HCT116 (cell line): ENCODE measurements around the gene OGG1. TPM values are rescaled to one million over a fixed set of nuclear protein-coding genes. Genes with fewer than 3 reads are reported as not detected.

ENCODE experiments used
- ATAC-seq: fragments of 200-7000 bp; cut with Tn5 transposase; 2 replicates; pipeline ENCODE4 v1.9.1; 2020; ENCODE audit warnings: mild to moderate bottlenecking, moderate library complexity
- BruUV-seq: library from RNA; stranded (reverse); fragments of 400-500 nt; replicated peaks from 2 replicates; lab custom pipeline; 2021; lab: Mats Ljungman, UMichigan
- CTCF ChIA-PET: fragments of 300-600 bp; sonication (Branson Sonifier 250); formaldehyde crosslinking; loops from one replicate; lab custom pipeline; 2021; ENCODE audit warnings: antibody characterized with exemption; lab: Charles Lee
- POLR2A ChIA-PET: fragments of 300-600, 350-600 bp; sonication (Branson Sonifier 250); formaldehyde crosslinking; loops from one replicate; lab custom pipeline; 2021; ENCODE audit warnings: antibody characterized with exemption; lab: Charles Lee
- RAD21 ChIA-PET, 2 experiments: fragments of 300-600 bp; sonication (Branson Sonifier 250); formaldehyde crosslinking; loops; one replicate each; lab custom pipeline; 2023; ENCODE audit warnings: low total read pairs in 2 of 2; ENCODE audit not compliant: uncharacterized antibody in 2 of 2, unreplicated experiment in 2 of 2, low non-redundant PET in 1 of 2; lab: Charles Lee
- DNase-seq: peaks from one replicate; pipeline ENCODE4 v3.0.0-alpha.2; 2010; ENCODE audit warnings: low read depth, low spot score
- H2AFZ ChIP-seq: fragments of 200-600 bp; shearing (Covaris generic), sonication (generic); 2 replicates; pipeline ENCODE4 v1.6.1; 2017; ENCODE audit warnings: low read depth, mixed run types, mixed read lengths, antibody characterized with exemption, low read length; ENCODE audit not compliant: poor library complexity, severe bottlenecking
- H3K27ac ChIP-seq: 2 replicates; pipeline ENCODE4 v1.5.1; 2012; ENCODE audit warnings: low read depth, low read length
- H3K27me3 ChIP-seq: fragments of 200-600 bp; sonication (generic); 2 replicates; pipeline ENCODE4 v1.6.1; 2016; ENCODE audit warnings: mixed run types, low read length, mixed read lengths; ENCODE audit not compliant: insufficient read depth
- H3K36me3 ChIP-seq, 2 experiments: fragments of 200-500 bp in 1 of 2; fragments of 200-600 bp in 1 of 2; sonication (Bioruptor generic) in 1 of 2; sonication (generic) in 1 of 2; 2 replicates each; pipeline versions ENCODE4 v1.5.1 to v1.6.1; 2014 to 2016; ENCODE audit warnings: low read length in 2 of 2, inconsistent platforms in 1 of 2, mixed read lengths in 1 of 2, mixed run types in 1 of 2; ENCODE audit not compliant: insufficient read depth in 2 of 2, control insufficient read depth in 1 of 2
- H3K4me1 ChIP-seq, 2 experiments: fragments of 200-600 bp in 1 of 2; sonication (generic) in 1 of 2; 2 replicates each; pipeline versions ENCODE4 v1.5.1 to v1.6.1; 2012 to 2017; ENCODE audit warnings: low read length in 2 of 2, inconsistent platforms in 1 of 2, mild to moderate bottlenecking in 1 of 2, mixed read lengths in 1 of 2, mixed run types in 1 of 2, moderate library complexity in 1 of 2; ENCODE audit not compliant: insufficient read depth in 2 of 2, control insufficient read depth in 1 of 2
- H3K4me2 ChIP-seq: fragments of 200-600 bp; sonication (generic); 2 replicates; pipeline ENCODE4 v1.6.1; 2017; ENCODE audit warnings: mixed run types, low read length, mixed read lengths
- H3K4me3 ChIP-seq, 2 experiments: fragments of 200-600 bp in 1 of 2; sonication (generic) in 1 of 2; replicated peaks in 1 of 2; 2 replicates each; pipeline ENCODE4 v1.5.1; 2011 to 2016; ENCODE audit warnings: low read length in 2 of 2, control low read depth in 1 of 2, low read depth in 1 of 2, mild to moderate bottlenecking in 1 of 2, mixed read lengths in 1 of 2, mixed run types in 1 of 2
- H3K79me2 ChIP-seq: fragments of 200-600 bp; sonication (generic); 2 replicates; pipeline ENCODE4 v1.6.1; 2017; ENCODE audit warnings: mild to moderate bottlenecking, mixed run types, low read length, moderate library complexity, mixed read lengths; ENCODE audit not compliant: insufficient read depth
- H3K9ac ChIP-seq: fragments of 200-600 bp; sonication (generic); 2 replicates; pipeline ENCODE4 v1.6.1; 2016; ENCODE audit warnings: low read length, mixed read lengths
- H3K9me2 ChIP-seq: fragments of 200-600 bp; sonication (generic), shearing (Covaris generic); 2 replicates; pipeline ENCODE4 v1.6.1; 2017; ENCODE audit warnings: mixed run types, mild to moderate bottlenecking, moderate library complexity; ENCODE audit not compliant: insufficient read depth
- H3K9me3 ChIP-seq, 2 experiments: fragments of 200-500 bp in 1 of 2; fragments of 200-600 bp in 1 of 2; sonication (Bioruptor generic) in 1 of 2; sonication (generic) in 1 of 2; 2 replicates each; pipeline ENCODE4 v1.6.1; 2014 to 2017; ENCODE audit warnings: low read length in 2 of 2, mixed read lengths in 2 of 2, inconsistent platforms in 1 of 2, low read depth in 1 of 2, mild to moderate bottlenecking in 1 of 2, mixed run types in 1 of 2, moderate library complexity in 1 of 2; ENCODE audit not compliant: control insufficient read depth in 1 of 2, insufficient read depth in 1 of 2
- H4K20me1 ChIP-seq: fragments of 200-600 bp; sonication (generic), shearing (Covaris generic); 2 replicates; pipeline ENCODE4 v1.6.1; 2017; ENCODE audit warnings: mixed run types, mild to moderate bottlenecking, moderate library complexity; ENCODE audit not compliant: insufficient read depth
- ATF3 ChIP-seq: IDR thresholded peaks from 2 replicates; pipeline ENCODE4 v1.6.1; 2012
- CBX3 ChIP-seq: IDR thresholded peaks from 2 replicates; pipeline ENCODE4 v1.6.1; 2012; ENCODE audit warnings: low read depth
- CEBPB ChIP-seq: IDR thresholded peaks from 2 replicates; pipeline ENCODE4 v1.6.1; 2012; ENCODE audit warnings: low read depth
- CTCF ChIP-seq, 3 experiments: fragments of 200-600 bp in 1 of 3; sonication (generic) in 1 of 3; IDR thresholded peaks in 2 of 3; conservative IDR thresholded peaks in 1 of 3; 2 replicates each; pipeline ENCODE4 v1.5.1; 2012 to 2017; ENCODE audit warnings: low read depth in 2 of 3, low read length in 2 of 3, antibody characterized with exemption in 1 of 3, borderline replicate concordance in 1 of 3, control low read depth in 1 of 3, mild to moderate bottlenecking in 1 of 3, mixed read lengths in 1 of 3, mixed run types in 1 of 3, moderate library complexity in 1 of 3; ENCODE audit not compliant: insufficient read depth in 1 of 3
- EGR1 ChIP-seq: IDR thresholded peaks from 2 replicates; pipeline ENCODE4 v1.6.1; 2012; ENCODE audit warnings: low read depth
- ELF1 ChIP-seq: IDR thresholded peaks from 2 replicates; pipeline ENCODE4 v1.6.1; 2012; ENCODE audit warnings: low read depth, borderline replicate concordance
- EZH2 ChIP-seq: fragments of 200-600 bp; sonication (generic); IDR thresholded peaks from 2 replicates; pipeline ENCODE4 v1.6.1; 2017; ENCODE audit warnings: antibody characterized with exemption, mixed run types
- EZH2phosphoT487 ChIP-seq: fragments of 200-600 bp; IDR thresholded peaks from 2 replicates; pipeline ENCODE4 v1.6.1; 2018; ENCODE audit warnings: antibody characterized with exemption, borderline replicate concordance
- JUND ChIP-seq: IDR thresholded peaks from 2 replicates; pipeline ENCODE4 v1.6.1; 2012
- MAX ChIP-seq: IDR thresholded peaks from 2 replicates; pipeline ENCODE4 v1.6.1; 2012
- POLR2A ChIP-seq: IDR thresholded peaks from 2 replicates; pipeline ENCODE4 v1.7.0; 2011; ENCODE audit warnings: borderline replicate concordance; ENCODE audit not compliant: insufficient read depth, insufficient read length; ENCODE audit errors: extremely low read depth
- POLR2AphosphoS5 ChIP-seq: IDR thresholded peaks from 2 replicates; pipeline ENCODE4 v1.6.1; 2011; ENCODE audit warnings: mild to moderate bottlenecking, low read depth, low read length, moderate library complexity
- SIN3A ChIP-seq: IDR thresholded peaks from 2 replicates; pipeline ENCODE4 v1.6.1; 2012; ENCODE audit warnings: low read depth
- SRF ChIP-seq: IDR thresholded peaks from 2 replicates; pipeline ENCODE4 v1.6.1; 2012; ENCODE audit warnings: low read depth
- TCF7L2 ChIP-seq: IDR thresholded peaks from 2 replicates; pipeline ENCODE4 v1.7.0; 2011; ENCODE audit warnings: borderline replicate concordance, inconsistent platforms; ENCODE audit not compliant: insufficient read depth, insufficient read length; ENCODE audit errors: extremely low read depth
- YY1 ChIP-seq: IDR thresholded peaks from 2 replicates; pipeline ENCODE4 v1.6.1; 2011; ENCODE audit warnings: low read length, low read depth, moderate library complexity, mild to moderate bottlenecking; ENCODE audit not compliant: insufficient replicate concordance; ENCODE audit errors: extremely low read depth
- ZBTB33 ChIP-seq: IDR thresholded peaks from 2 replicates; pipeline ENCODE4 v1.6.1; 2011; ENCODE audit warnings: mild to moderate bottlenecking, low read length, moderate library complexity; ENCODE audit not compliant: insufficient replicate concordance; ENCODE audit errors: extremely low read depth
- ZFX ChIP-seq: fragments of 450-650 bp; IDR thresholded peaks from 2 replicates; pipeline ENCODE4 v1.6.1; 2017
- ZNF274 ChIP-seq: fragments of 200-500 bp; sonication (Bioruptor generic); IDR thresholded peaks from 2 replicates; pipeline ENCODE4 v1.6.1; 2014; ENCODE audit warnings: mild to moderate bottlenecking, low read depth, low read length, inconsistent platforms
- intact Hi-C: fragments of 100-400 bp; cut with micrococcal nuclease; formaldehyde crosslinking; loops from 2 replicates; pipeline ENCODE4 v1.10.0; 2022
- total RNA-seq: library from RNA; stranded (reverse); gene quantifications from one replicate; pipeline ENCODE4 v1.2.1, GENCODE V29; 2021; ENCODE audit not compliant: unreplicated experiment
- TF ChIP-seq, protein P1 (sequence below): IDR thresholded peaks from 2 replicates; pipeline ENCODE4 v1.6.1; 2012; ENCODE audit warnings: low read depth

Gene OGG1
- total RNA-seq, 1 experiment from 2014 or later, result 16.3 TPM

GRCh38 chr3:9745521-9745920 lies 4.2 kb upstream of the OGG1 start:
- DNase-seq (no peak), ATAC-seq (no peak)
- Histone ChIP-seq H3K79me2 (peaks cover 1% of the 10 kb centered on the region; the same call in 1 of the 2 replicates), H3K27me3 (no peaks in the 10 kb centered on the region), H3K9me2 (no peaks in the 10 kb centered on the region), H2AFZ (no peak overlapping the region), H3K36me3 (peaks cover 61 to 77% of the 10 kb centered on the region in 2 experiments), H3K4me1 (peaks cover 6 to 12% of the 10 kb centered on the region in 2 experiments), H3K4me3 (no peak overlapping the region), H3K9ac (no peak overlapping the region), H3K27ac (no peak overlapping the region), H3K9me3 (no peaks in the 10 kb centered on the region), H3K4me2 (no peak overlapping the region), H4K20me1 (no peaks in the 10 kb centered on the region)
- ChIA-PET POLR2A (no interaction called here), CTCF (no interaction called here), RAD21 (no interaction called here)
- no peak for TF ChIP-seq ZFX
- no peak for TF ChIP-seq EZH2phosphoT487
- TF ChIP-seq TCF7L2, result no peak
- no peak for TF ChIP-seq ATF3
- no peak for TF ChIP-seq EGR1
- no peak for TF ChIP-seq JUND
- TF ChIP-seq YY1, result no peak
- TF ChIP-seq CTCF (IDR thresholded peaks at IDR 0.05 in 2 of 3, conservative IDR thresholded peaks at IDR 0.05 in 1 of 3; ENCODE audit: borderline replicate concordance in 1 of 3, insufficient read depth in 1 of 3, low read depth in 2 of 3, low read length in 2 of 3), result no peak
- TF ChIP-seq POLR2A, result no peak
- no peak for TF ChIP-seq SIN3A
- no peak for TF ChIP-seq ELF1
- TF ChIP-seq, protein P1, sequence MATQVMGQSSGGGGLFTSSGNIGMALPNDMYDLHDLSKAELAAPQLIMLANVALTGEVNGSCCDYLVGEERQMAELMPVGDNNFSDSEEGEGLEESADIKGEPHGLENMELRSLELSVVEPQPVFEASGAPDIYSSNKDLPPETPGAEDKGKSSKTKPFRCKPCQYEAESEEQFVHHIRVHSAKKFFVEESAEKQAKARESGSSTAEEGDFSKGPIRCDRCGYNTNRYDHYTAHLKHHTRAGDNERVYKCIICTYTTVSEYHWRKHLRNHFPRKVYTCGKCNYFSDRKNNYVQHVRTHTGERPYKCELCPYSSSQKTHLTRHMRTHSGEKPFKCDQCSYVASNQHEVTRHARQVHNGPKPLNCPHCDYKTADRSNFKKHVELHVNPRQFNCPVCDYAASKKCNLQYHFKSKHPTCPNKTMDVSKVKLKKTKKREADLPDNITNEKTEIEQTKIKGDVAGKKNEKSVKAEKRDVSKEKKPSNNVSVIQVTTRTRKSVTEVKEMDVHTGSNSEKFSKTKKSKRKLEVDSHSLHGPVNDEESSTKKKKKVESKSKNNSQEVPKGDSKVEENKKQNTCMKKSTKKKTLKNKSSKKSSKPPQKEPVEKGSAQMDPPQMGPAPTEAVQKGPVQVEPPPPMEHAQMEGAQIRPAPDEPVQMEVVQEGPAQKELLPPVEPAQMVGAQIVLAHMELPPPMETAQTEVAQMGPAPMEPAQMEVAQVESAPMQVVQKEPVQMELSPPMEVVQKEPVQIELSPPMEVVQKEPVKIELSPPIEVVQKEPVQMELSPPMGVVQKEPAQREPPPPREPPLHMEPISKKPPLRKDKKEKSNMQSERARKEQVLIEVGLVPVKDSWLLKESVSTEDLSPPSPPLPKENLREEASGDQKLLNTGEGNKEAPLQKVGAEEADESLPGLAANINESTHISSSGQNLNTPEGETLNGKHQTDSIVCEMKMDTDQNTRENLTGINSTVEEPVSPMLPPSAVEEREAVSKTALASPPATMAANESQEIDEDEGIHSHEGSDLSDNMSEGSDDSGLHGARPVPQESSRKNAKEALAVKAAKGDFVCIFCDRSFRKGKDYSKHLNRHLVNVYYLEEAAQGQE, result no peak
- TF ChIP-seq ZBTB33, result no peak
- TF ChIP-seq CBX3, result no peak
- no peak for TF ChIP-seq MAX
- TF ChIP-seq SRF, result no peak
- no peak for TF ChIP-seq CEBPB
- TF ChIP-seq ZNF274, result no peak
- TF ChIP-seq EZH2, result no peak
- no peak for TF ChIP-seq POLR2AphosphoS5
- intact Hi-C loops, result no loop called here
- no TSS peak for BruUV-seq
